AG09319 (cell line): ENCODE results near the gene OR51B2.

Experiments used
- DNase-seq: peaks from one replicate; pipeline ENCODE4 v3.0.0-alpha.2; 2010; ENCODE audit warnings: low read depth; ENCODE audit errors: extremely low read depth
- TF ChIP-seq, protein P1 (sequence below): IDR thresholded peaks from 2 replicates; pipeline ENCODE4 v1.5.1; 2011; ENCODE audit warnings: low read depth, mild to moderate bottlenecking, inconsistent platforms, low read length, moderate library complexity

OR51B2 gene

DNA sequence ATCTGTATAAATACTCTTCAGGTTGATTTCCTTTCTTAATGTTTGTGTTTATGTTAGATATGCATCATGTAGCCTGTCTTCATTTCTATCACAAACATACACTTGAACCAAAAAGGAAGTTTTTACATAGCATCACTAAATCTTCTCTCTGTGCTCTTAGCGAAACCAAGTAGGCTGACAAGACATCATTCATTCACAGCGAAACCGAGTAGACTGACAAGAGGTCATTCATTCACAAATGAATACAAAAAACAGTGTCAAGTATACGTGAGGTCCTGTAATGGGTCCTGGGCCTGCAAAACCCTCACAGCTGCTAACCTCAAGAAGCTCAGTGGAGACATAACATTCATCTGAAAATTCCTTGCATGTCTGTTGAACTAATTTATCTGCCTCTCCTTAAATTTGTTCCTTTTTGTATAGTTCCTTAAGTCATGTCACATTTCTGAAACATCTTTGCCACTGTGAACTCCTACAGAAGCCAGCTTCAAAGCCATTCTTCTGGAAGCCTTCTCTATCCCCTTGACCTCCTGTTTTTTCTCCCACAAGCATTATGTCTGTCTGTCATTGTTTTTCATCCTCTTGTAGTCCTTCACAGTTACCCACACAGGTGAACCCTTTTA is 44.5 kb downstream of the OR51B2 start:
- TF ChIP-seq, protein P1, sequence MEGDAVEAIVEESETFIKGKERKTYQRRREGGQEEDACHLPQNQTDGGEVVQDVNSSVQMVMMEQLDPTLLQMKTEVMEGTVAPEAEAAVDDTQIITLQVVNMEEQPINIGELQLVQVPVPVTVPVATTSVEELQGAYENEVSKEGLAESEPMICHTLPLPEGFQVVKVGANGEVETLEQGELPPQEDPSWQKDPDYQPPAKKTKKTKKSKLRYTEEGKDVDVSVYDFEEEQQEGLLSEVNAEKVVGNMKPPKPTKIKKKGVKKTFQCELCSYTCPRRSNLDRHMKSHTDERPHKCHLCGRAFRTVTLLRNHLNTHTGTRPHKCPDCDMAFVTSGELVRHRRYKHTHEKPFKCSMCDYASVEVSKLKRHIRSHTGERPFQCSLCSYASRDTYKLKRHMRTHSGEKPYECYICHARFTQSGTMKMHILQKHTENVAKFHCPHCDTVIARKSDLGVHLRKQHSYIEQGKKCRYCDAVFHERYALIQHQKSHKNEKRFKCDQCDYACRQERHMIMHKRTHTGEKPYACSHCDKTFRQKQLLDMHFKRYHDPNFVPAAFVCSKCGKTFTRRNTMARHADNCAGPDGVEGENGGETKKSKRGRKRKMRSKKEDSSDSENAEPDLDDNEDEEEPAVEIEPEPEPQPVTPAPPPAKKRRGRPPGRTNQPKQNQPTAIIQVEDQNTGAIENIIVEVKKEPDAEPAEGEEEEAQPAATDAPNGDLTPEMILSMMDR: no peak
- DNase-seq: no peak

DNA sequence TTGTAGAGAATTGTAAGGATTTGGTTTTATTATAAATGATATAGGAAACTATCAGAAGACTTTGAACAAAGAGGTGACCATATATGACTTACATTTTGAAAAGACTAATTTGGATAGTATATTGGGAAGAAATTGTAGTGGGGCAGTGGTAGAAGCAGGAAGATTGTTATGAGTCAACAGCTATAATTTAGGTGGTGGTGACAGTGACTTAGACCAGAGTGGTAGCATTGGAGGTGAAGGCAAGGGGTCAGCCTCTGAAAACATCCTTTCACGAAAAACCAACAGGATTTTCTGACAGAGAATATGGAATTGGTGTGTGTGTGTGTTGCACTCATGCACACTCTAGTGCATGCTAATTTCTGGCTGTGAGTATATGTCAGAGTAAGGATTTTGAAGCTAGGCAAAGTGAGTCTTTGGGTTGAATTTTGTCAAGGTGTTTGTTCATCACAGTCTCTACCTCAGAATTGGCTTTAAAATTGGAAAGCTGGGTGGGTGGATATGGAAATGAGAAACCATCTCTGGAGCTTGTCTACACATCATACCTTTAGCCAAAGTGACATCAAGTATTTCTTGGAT is 46.2 kb downstream of the OR51B2 start:
- TF ChIP-seq, protein P1: no peak
- DNase-seq: no peak

DNA sequence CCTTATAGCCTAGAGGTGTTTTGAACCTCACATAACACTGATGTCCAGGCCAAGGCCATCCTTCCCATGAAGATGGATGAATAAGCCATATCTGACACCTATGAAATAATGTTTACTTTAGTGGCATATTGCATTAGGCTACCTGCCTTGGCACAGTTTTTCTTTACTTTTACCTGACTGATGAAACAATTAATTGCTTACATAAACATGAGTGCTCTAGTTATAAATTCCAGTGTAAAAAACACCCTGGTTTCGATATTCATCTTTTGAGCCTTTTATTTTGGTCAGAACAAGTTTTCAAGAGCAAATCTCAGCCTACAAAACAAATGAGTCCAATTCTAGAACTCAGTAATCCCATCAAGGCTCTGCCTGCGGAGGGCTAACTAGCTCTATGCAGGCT is 47.4 kb downstream of the OR51B2 start:
- DNase-seq: no peak
- TF ChIP-seq, protein P1: no peak

DNA sequence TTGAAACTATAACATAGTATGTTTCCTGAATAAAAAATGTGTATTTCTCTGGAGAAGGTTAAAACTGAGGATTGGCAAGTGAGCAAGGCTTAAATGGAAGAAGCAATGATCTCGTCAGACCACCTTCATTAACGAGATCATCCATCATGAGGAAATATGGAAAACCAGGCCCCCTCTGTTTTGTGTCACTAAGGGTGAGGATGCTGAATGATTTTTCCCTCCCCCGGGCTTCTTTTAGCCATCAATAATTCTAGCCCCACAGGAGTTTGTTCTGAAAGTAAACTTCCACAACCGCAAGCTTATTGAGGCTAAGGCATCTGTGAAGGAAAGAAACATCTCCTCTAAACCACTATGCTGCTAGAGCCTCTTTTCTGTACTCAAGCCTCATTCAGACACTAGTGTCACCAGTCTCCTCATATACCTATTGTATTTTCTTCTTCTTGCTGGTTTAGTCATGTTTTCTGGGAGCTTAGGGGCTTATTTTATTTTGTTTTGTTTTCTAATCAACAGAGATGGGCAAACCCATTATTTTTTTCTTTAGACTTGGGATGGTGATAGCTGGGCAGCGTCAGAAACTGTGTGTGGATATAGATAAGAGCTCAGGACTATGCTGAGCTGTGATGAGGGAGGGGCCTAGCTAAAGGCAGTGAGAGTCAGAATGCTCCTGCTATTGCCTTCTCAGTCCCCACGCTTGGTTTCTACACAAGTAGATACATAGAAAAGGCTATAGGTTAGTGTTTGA is 48.6 kb downstream of the OR51B2 start:
- TF ChIP-seq, protein P1: no peak
- DNase-seq: no peak

DNA sequence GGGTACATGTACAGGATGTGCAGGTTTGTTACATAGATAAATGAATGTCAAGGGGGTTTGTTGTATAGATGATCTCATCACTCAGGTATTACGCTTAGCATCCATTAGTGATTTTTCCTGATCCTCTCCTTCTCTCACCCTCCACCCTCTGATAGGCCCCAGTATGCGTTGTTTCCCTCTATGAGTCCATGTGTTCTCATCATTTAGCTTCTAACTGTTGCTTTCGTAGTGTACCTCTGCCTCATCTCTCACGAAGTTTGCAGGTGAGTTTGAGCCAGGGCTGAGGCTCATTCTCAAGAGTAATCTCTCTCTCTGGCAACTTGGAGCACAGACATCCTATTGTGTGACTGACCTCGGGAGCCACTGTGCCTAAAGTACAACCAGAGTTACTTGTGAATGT is 49.7 kb downstream of the OR51B2 start:
- TF ChIP-seq, protein P1: no peak
- DNase-seq: no peak
